Measurements from ENCODE around the gene VIPR2. TPM values are rescaled to one million over a fixed set of nuclear protein-coding genes. Genes with fewer than 3 reads are reported as not detected.

The VIPR2 gene
- total RNA-seq, 1 donor from 2014 or later, result not detected

GRCh38 chr7:159099711-159100231 lies 44.9 kb downstream of the VIPR2 start:
- TF ChIP-seq CTCF (conservative IDR thresholded peaks at IDR 0.05; ENCODE audit: low read depth, low read length), result no peak
- no peak overlapping the region for H3K4me3 ChIP-seq (ENCODE audit: low read depth, low read length)
- DNase-seq (ENCODE audit: low read depth), result no peak

- TF ChIP-seq CTCF (conservative IDR thresholded peaks at IDR 0.05; ENCODE audit: low read depth, low read length), result no peak
- DNase-seq (ENCODE audit: low read depth), result no peak
- H3K4me3 ChIP-seq (ENCODE audit: low read depth, low read length), result no peak overlapping the region
Observed at GRCh38 chr7:159098811-159099655, 45.6 kb downstream of the VIPR2 start.

- no peak overlapping the region for H3K4me3 ChIP-seq (ENCODE audit: low read depth, low read length)
- no peak for DNase-seq (ENCODE audit: low read depth)
- TF ChIP-seq CTCF (conservative IDR thresholded peaks at IDR 0.05; ENCODE audit: low read depth, low read length), result no peak
Observed at GRCh38 chr7:159098424-159098786, 46.3 kb downstream of the VIPR2 start.

GRCh38 chr7:159097661-159098423 lies 46.8 kb downstream of the VIPR2 start:
- no peak overlapping the region for H3K4me3 ChIP-seq (ENCODE audit: low read depth, low read length)
- TF ChIP-seq CTCF (conservative IDR thresholded peaks at IDR 0.05; ENCODE audit: low read depth, low read length), result no peak
- no peak for DNase-seq (ENCODE audit: low read depth)

DNA sequence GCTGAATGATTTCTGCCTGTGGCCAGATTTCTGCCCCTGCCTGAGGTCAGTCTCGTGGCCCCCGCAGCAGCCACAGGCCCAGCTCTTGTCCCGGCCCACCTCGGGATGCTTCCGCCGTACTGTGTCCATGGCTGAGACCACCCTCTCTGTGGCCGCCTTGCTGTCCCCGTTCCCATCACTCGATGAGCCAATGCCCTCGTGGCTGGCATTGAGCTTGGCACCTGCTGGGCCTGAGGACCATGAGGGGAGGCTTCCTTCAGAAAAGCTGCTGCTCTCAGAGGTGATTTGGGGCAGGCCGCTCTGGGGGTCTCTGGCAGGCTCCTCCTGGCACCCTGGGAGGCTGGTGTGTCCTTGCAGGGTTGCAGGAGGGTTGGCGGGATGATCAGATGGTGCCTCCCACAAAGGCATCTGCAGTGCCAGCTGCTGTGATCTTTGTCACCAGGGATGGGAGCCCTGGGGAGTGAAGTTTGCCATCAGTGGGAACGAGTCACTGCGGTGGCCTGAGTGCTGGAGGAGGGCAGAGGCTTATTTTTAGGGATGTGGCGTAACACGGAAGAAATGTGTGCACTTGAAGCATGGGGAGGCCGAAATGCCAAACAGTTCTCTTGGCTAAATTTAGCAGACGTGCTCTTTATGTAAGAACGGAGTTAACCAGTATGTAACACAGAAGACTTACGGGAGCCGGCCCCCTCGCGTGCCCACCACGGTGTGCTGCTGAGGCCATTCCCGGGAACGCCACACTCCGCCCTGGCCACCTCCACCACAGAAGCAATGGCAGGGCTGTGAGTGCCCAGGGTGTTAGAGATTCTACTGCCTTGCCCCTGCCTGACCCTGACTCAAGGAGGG lies 47.7 kb downstream of the VIPR2 start:
- no peak for DNase-seq (ENCODE audit: low read depth)
- TF ChIP-seq CTCF (conservative IDR thresholded peaks at IDR 0.05; ENCODE audit: low read depth, low read length), result no peak
- no peak overlapping the region for H3K4me3 ChIP-seq (ENCODE audit: low read depth, low read length)

GRCh38 chr7:159095979-159096411 lies 48.7 kb downstream of the VIPR2 start:
- TF ChIP-seq CTCF (conservative IDR thresholded peaks at IDR 0.05; ENCODE audit: low read depth, low read length), result no peak
- DNase-seq (ENCODE audit: low read depth), result no peak
- no peak overlapping the region for H3K4me3 ChIP-seq (ENCODE audit: low read depth, low read length)

Data from epithelial cell of proximal tubule (primary cell).